ENCODE data around the gene SPON2. TPM values are rescaled to one million over a fixed set of nuclear protein-coding genes. Genes with fewer than 3 reads are reported as not detected.

The SPON2 gene
- total RNA-seq, result 10 to 100 TPM in 1 of 2 donors, 1 to 10 TPM in 1; 7.0 to 17.4 TPM

GRCh38 chr4:1172228-1172851 is at the start of gene SPON2:
Gene SPON2, minus strand, starts transcription at chr4:1172583.
- H3K27ac Mint-ChIP-seq, result no peak within 1 kb of the TSS
- H3K9me3 Mint-ChIP-seq, result no peaks in the 10 kb centered on the region
- no peak for ATAC-seq
- peaks cover 0 to 4% of the 10 kb centered on the region in 2 donors for H3K36me3 Mint-ChIP-seq
- DNase-seq (ENCODE audit: low spot score in 2 of 2), result no peak

GRCh38 chr4:1221155-1221870 is 48.9 kb upstream of the SPON2 start:
- Mint-ChIP-seq H3K9me3 (no peaks in the 10 kb centered on the region), H3K27ac (peak overlapping the region; percentile 21 to 22), H3K36me3 (peaks cover 16 to 34% of the 10 kb centered on the region in 2 donors)
- DNase-seq (ENCODE audit: low spot score in 2 of 2), result no peak
- ATAC-seq, result no peak

GRCh38 chr4:1220566-1220965 is 48.2 kb upstream of the SPON2 start:
- H3K36me3 Mint-ChIP-seq, result peaks cover 16 to 34% of the 10 kb centered on the region in 2 donors
- no peak for DNase-seq (ENCODE audit: low spot score in 2 of 2)
- ATAC-seq, result no peak
- no peaks in the 10 kb centered on the region for H3K9me3 Mint-ChIP-seq
- peak overlapping the region in 1 of 2 donors; percentile 21 for H3K27ac Mint-ChIP-seq

- Mint-ChIP-seq H3K9me3 (no peaks in the 10 kb centered on the region), H3K27ac (peak overlapping the region; percentile 63 to 85), H3K36me3 (peaks cover 11 to 29% of the 10 kb centered on the region in 2 donors)
- DNase-seq (ENCODE audit: low spot score in 2 of 2), result no peak
- ATAC-seq, result no peak
These were observed 47.2 kb upstream of the SPON2 start for GRCh38 chr4:1219566-1219950.

GRCh38 chr4:1218634-1219565 is 46.5 kb upstream of the SPON2 start:
- peak overlapping the region; percentile 63 to 88 for H3K27ac Mint-ChIP-seq
- H3K36me3 Mint-ChIP-seq, result peaks cover 7 to 25% of the 10 kb centered on the region in 2 donors
- H3K9me3 Mint-ChIP-seq, result no peaks in the 10 kb centered on the region
- no peak for ATAC-seq
- DNase-seq (ENCODE audit: low spot score in 2 of 2), result no peak

GRCh38 chr4:1217366-1217765 is 45.0 kb upstream of the SPON2 start:
- DNase-seq (ENCODE audit: low spot score in 2 of 2) (no peak), ATAC-seq (no peak)
- H3K36me3 Mint-ChIP-seq, result peaks cover 7 to 25% of the 10 kb centered on the region in 2 donors
- H3K9me3 Mint-ChIP-seq, result no peaks in the 10 kb centered on the region
- H3K27ac Mint-ChIP-seq, result peak overlapping the region; percentile 88 to 92

GRCh38 chr4:1216869-1217294 is 44.5 kb upstream of the SPON2 start:
- ATAC-seq (peak; percentile 76 to 82), DNase-seq (ENCODE audit: low spot score in 2 of 2) (peak in 1 of 2 donors; percentile 59)
- peaks cover 7 to 25% of the 10 kb centered on the region in 2 donors for H3K36me3 Mint-ChIP-seq
- no peaks in the 10 kb centered on the region for H3K9me3 Mint-ChIP-seq
- peak overlapping the region; percentile 88 to 93 for H3K27ac Mint-ChIP-seq

- DNase-seq (ENCODE audit: low spot score in 2 of 2), result no peak
- Mint-ChIP-seq H3K36me3 (peaks cover 7 to 23% of the 10 kb centered on the region in 2 donors), H3K27ac (peak overlapping the region; percentile 88 to 93), H3K9me3 (no peaks in the 10 kb centered on the region)
- ATAC-seq, result no peak
These were observed 43.8 kb upstream of the SPON2 start for GRCh38 chr4:1216076-1216614.

- ATAC-seq, result no peak
- Mint-ChIP-seq H3K27ac (peak overlapping the region in 1 of 2 donors; percentile 88), H3K9me3 (no peaks in the 10 kb centered on the region), H3K36me3 (peaks cover 7 to 16% of the 10 kb centered on the region in 2 donors)
- DNase-seq (ENCODE audit: low spot score in 2 of 2), result no peak
These were observed 43.0 kb upstream of the SPON2 start for GRCh38 chr4:1215141-1216075.

GRCh38 chr4:1214101-1215095 is 42.0 kb upstream of the SPON2 start:
- DNase-seq (ENCODE audit: low spot score in 2 of 2) (no peak), ATAC-seq (no peak)
- Mint-ChIP-seq H3K36me3 (peaks cover 7 to 16% of the 10 kb centered on the region in 2 donors), H3K9me3 (no peaks in the 10 kb centered on the region), H3K27ac (no peak overlapping the region)

- ATAC-seq (no peak), DNase-seq (ENCODE audit: low spot score in 2 of 2) (no peak)
- H3K9me3 Mint-ChIP-seq, result no peaks in the 10 kb centered on the region
- no peak overlapping the region for H3K27ac Mint-ChIP-seq
- H3K36me3 Mint-ChIP-seq, result peaks cover 7 to 12% of the 10 kb centered on the region in 2 donors
These were observed 41.1 kb upstream of the SPON2 start for GRCh38 chr4:1213336-1213995.

- Mint-ChIP-seq H3K9me3 (no peaks in the 10 kb centered on the region), H3K27ac (no peak overlapping the region), H3K36me3 (peaks cover 5% of the 10 kb centered on the region in 2 donors)
- DNase-seq (ENCODE audit: low spot score in 2 of 2) (no peak), ATAC-seq (no peak)
These were observed 40.4 kb upstream of the SPON2 start for GRCh38 chr4:1212546-1213335.

GRCh38 chr4:1211891-1212545 is 39.6 kb upstream of the SPON2 start:
- Mint-ChIP-seq H3K27ac (peak overlapping the region in 1 of 2 donors; percentile 72), H3K36me3 (no peaks in the 10 kb centered on the region), H3K9me3 (no peaks in the 10 kb centered on the region)
- DNase-seq (ENCODE audit: low spot score in 2 of 2) (no peak), ATAC-seq (no peak)
